Camera-type eye (tissue), 1 donor: ENCODE measurements around the gene SAMD4A. TPM values are rescaled to one million over a fixed set of nuclear protein-coding genes. Genes with fewer than 3 reads are reported as not detected.

Experiments used
- total RNA-seq: library from RNA; depleted of rRNA; stranded (reverse); fragments of >200 nt; gene quantifications from one replicate; pipeline ENCODE4 v1.2.3, GENCODE V29; 2014

Gene SAMD4A
- total RNA-seq = 34.7 TPM

GRCh38 chr14:54566410-54567223, at the start of gene SAMD4A:
Gene SAMD4A, plus strand, starts transcription at chr14:54567128. Its CDS starts 789 bp downstream, at chr14:54567917.

Other genes starting within 250 kb of the SAMD4A start
- 12.8 TPM for gene CDKN3, start 170.1 kb upstream of the SAMD4A start, total RNA-seq
- 155 TPM for gene CNIH1, start 125.8 kb upstream of the SAMD4A start, total RNA-seq
- gene GMFB, start 78.1 kb upstream of the SAMD4A start, total RNA-seq = 96.9 TPM
- gene CGRRF1, start 57.2 kb upstream of the SAMD4A start, total RNA-seq = 24.9 TPM